AG04450 (cell line): ENCODE measurements around the gene HOGA1. TPM values are rescaled to one million over a fixed set of nuclear protein-coding genes. Genes with fewer than 3 reads are reported as not detected.

Experiments
- CTCF ChIA-PET: fragments of 300-600, 350-600 bp; formaldehyde crosslinking; extraction: SDS; loops from one replicate; lab custom pipeline; 2022; ENCODE audit warnings: antibody characterized with exemption, inconsistent platforms; lab: Charles Lee
- POLR2A ChIA-PET: fragments of 350-600 bp; formaldehyde crosslinking; extraction: SDS; loops from one replicate; lab custom pipeline; 2021; ENCODE audit warnings: antibody characterized with exemption, inconsistent platforms; lab: Yijun Ruan, JAX
- DNase-seq: peaks from one replicate; pipeline ENCODE4 v3.0.0-alpha.2; 2011; ENCODE audit warnings: low read depth, low spot score
- H3K27ac ChIP-seq: one replicate; pipeline ENCODE4 v1.5.1; 2012; ENCODE audit warnings: low read depth, low read length, control low read depth
- H3K27me3 ChIP-seq: one replicate; pipeline ENCODE4 v1.6.0; 2012; ENCODE audit warnings: low read length; ENCODE audit not compliant: control insufficient read depth, insufficient read depth
- H3K4me3 ChIP-seq: 2 replicates; pipeline ENCODE4 v1.5.1; 2011; ENCODE audit warnings: mild to moderate bottlenecking, low read depth, low read length, control low read depth
- H3K9me3 ChIP-seq: 2 replicates; pipeline ENCODE4 v1.5.1; 2012; ENCODE audit warnings: low read length; ENCODE audit not compliant: control insufficient read depth, insufficient read depth
- polyA plus RNA-seq: library from polyadenylated mRNA; depleted of rRNA; stranded (reverse); fragments of >200 nt; gene quantifications from 2 replicates; pipeline ENCODE4 v1.2.3, GENCODE V29; 2011
- TF ChIP-seq, protein P1 (sequence below): IDR thresholded peaks from 2 replicates; pipeline ENCODE4 v1.5.1; 2011; ENCODE audit warnings: low read depth, low read length, control low read depth, inconsistent platforms

Gene HOGA1
- polyA plus RNA-seq, 1 experiment = 0.53 TPM

DNA sequence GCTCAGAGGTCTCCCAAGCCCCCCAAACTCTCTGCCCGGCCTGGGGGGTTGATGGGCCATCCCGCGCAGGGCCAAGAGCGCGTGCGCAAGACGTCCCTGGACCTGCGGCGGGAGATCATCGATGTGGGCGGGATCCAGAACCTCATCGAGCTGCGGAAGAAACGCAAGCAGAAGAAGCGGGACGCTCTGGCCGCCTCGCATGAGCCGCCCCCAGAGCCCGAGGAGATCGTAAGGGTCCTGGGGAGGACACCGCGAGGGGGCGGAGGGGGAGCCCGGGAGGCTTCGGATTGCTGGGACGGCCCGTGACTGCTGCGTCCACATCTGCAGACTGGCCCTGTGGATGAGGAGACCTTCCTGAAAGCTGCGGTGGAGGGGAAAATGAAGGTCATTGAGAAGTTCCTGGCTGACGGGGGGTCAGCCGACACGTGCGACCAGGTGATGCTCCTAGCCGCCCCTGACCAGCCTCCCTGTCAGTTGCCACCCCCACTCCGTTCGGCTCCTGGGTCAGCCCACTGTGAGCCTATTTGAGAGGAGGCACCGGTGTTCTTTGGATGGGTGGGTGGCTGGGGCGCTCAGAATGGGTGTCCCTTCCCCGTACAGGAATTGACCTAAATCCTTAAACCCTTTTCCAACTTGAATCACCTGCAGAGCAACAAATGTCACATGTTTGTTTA lies 5.9 kb upstream of the HOGA1 start:
- Histone ChIP-seq H3K4me3 (no peak overlapping the region), H3K27ac (no peak overlapping the region), H3K27me3 (no peaks in the 10 kb centered on the region), H3K9me3 (no peaks in the 10 kb centered on the region)
- CTCF ChIA-PET = interaction anchor here (0.6 kb wide), 1 partner anchor 152 kb away, joined by 4 read pairs; no protein-coding TSS in a partner anchor
- no peak for DNase-seq
- POLR2A ChIA-PET = interaction anchor here (0.6 kb wide), 1 partner anchor 13 kb away, joined by 3 read pairs; no protein-coding TSS in a partner anchor
- TF ChIP-seq, protein P1, sequence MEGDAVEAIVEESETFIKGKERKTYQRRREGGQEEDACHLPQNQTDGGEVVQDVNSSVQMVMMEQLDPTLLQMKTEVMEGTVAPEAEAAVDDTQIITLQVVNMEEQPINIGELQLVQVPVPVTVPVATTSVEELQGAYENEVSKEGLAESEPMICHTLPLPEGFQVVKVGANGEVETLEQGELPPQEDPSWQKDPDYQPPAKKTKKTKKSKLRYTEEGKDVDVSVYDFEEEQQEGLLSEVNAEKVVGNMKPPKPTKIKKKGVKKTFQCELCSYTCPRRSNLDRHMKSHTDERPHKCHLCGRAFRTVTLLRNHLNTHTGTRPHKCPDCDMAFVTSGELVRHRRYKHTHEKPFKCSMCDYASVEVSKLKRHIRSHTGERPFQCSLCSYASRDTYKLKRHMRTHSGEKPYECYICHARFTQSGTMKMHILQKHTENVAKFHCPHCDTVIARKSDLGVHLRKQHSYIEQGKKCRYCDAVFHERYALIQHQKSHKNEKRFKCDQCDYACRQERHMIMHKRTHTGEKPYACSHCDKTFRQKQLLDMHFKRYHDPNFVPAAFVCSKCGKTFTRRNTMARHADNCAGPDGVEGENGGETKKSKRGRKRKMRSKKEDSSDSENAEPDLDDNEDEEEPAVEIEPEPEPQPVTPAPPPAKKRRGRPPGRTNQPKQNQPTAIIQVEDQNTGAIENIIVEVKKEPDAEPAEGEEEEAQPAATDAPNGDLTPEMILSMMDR = no peak

DNA sequence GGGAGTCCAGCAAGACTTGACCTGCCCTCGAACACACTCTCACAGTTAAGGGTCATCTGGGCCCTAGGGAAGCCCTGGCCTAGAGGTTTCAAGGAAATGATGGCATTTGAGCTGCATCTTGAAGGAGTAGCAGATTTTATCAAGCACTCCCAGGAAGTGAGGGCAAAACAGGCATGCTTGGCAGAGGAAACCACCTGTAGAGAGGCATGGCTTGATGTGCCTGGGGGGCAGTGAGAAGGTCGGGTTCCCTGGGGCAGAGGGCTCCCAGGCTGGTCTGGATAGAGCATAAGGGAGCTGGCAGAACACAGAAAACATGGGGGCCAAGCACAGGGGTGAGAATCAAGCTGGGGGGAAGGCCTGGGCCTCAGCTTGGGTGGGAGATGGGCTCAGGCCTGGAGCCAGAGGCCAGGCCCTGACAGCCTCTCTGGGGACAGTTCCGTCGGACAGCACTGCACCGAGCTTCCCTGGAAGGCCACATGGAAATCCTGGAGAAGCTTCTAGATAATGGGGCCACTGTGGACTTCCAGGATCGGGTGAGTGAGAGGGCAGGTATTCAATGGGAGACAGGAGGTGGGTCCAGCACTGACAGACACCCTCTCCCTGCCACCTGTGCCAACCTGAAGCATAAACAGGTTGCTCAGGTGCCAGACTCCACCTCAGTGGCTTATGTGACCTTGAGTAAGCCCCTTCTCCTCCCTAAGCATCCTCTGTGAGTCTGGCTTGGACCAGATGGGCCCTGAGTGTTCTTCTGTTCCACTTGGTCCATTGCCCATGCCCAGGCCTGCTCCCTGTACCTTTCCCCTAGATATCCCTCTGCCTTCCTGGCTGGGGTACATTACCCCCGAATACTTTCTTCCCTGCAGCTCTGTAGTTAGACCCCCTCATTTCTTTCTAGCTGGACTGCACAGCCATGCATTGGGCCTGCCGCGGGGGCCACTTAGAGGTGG lies 3.5 kb upstream of the HOGA1 start:
- H3K27ac ChIP-seq = no peak overlapping the region
- no peaks in the 10 kb centered on the region for H3K9me3 ChIP-seq
- ChIA-PET POLR2A (no interaction called here), CTCF (interaction anchor here (1.3 to 1.7 kb wide), 2 partner anchors 9 to 26 kb away, joined by 6 read pairs; partner anchors contain the start of gene ANKRD2)
- TF ChIP-seq, protein P1 = no peak
- H3K4me3 ChIP-seq = no peak overlapping the region
- H3K27me3 ChIP-seq = no peaks in the 10 kb centered on the region
- no peak for DNase-seq

DNA sequence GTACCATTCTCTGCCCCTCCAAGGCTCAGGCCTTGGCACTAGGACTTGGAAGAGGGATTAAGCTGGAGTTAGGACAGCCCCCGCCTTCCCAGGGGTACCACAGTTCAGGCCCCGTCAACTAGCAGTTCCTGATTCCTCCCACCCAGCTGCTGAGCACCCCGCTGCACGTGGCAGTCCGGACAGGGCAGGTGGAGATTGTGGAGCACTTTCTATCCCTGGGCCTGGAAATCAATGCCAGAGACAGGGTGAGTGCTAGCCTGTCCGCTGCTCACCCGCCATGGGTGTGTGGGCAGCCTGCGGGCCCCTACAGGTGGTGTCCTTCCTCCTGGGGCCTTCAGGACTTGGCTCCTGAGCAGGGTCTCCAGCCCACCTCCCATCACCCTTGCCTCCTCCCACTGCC lies 2.0 kb upstream of the HOGA1 start:
- Histone ChIP-seq H3K9me3 (no peaks in the 10 kb centered on the region), H3K4me3 (no peak overlapping the region), H3K27ac (no peak overlapping the region), H3K27me3 (no peaks in the 10 kb centered on the region)
- DNase-seq = no peak
- CTCF ChIA-PET = interaction anchor here (1.1 to 1.7 kb wide), 2 partner anchors 9 to 28 kb away, joined by 5 to 6 read pairs; partner anchors contain the start of gene ANKRD2
- TF ChIP-seq, protein P1 = no peak
- POLR2A ChIA-PET = no interaction called here

GRCh38 chr10:97583476-97583875 lies 713 bp upstream of the HOGA1 start:
- Histone ChIP-seq H3K27ac (no peak overlapping the region), H3K4me3 (no peak overlapping the region), H3K27me3 (no peaks in the 10 kb centered on the region), H3K9me3 (no peaks in the 10 kb centered on the region)
- TF ChIP-seq, protein P1 = no peak
- DNase-seq = no peak
- POLR2A ChIA-PET = no interaction called here
- CTCF ChIA-PET = no interaction called here
